ENCODE data around the gene BRPF1. TPM values are rescaled to one million over a fixed set of nuclear protein-coding genes. Genes with fewer than 3 reads are reported as not detected.

The BRPF1 gene
- total and polyA plus RNA-seq, 4 donors: 4.1 to 17.6 (median 11.6) TPM

GRCh38 chr3:9721015-9721699 is 10.4 kb upstream of the BRPF1 start:
- H3K27me3 ChIP-seq (ENCODE audit: control insufficient read depth in 1 of 2, insufficient read depth in 2 of 2, low read length in 1 of 2): no peaks in the 10 kb centered on the region
- intact Hi-C loops (cut with DNase I): no loop called here
- no peak overlapping the region for H3K4me3 ChIP-seq (ENCODE audit: low read length in 2 of 2)
- WGBS, 2 donors: 37 to 41% methylated on average over 7 of the region's 7 CpGs
- H3K27ac ChIP-seq (ENCODE audit: low read depth in 1 of 2, low read length in 2 of 2): no peak overlapping the region
- no peaks in the 10 kb centered on the region for H3K36me3 ChIP-seq (ENCODE audit: control insufficient read depth in 1 of 2, insufficient read depth in 2 of 2, low read length in 1 of 2)
- H3K4me1 ChIP-seq (ENCODE audit: control insufficient read depth in 1 of 2, insufficient read depth in 2 of 2, low read length in 2 of 2): no peaks in the 10 kb centered on the region
- DNase-seq (no peak), ATAC-seq (ENCODE audit: low FRiP score) (no peak)
- no peaks in the 10 kb centered on the region for H3K9me3 ChIP-seq (ENCODE audit: control insufficient read depth, low read length)

GRCh38 chr3:9721700-9722060 is 9.9 kb upstream of the BRPF1 start:
- 88 to 90% methylated on average over 2 of the region's 2 CpGs for WGBS, 2 donors
- H3K27ac ChIP-seq (ENCODE audit: low read depth in 1 of 2, low read length in 2 of 2): no peak overlapping the region
- H3K4me3 ChIP-seq (ENCODE audit: low read length in 2 of 2): no peak overlapping the region
- no peaks in the 10 kb centered on the region for H3K9me3 ChIP-seq (ENCODE audit: control insufficient read depth, low read length)
- no peaks in the 10 kb centered on the region for H3K36me3 ChIP-seq (ENCODE audit: control insufficient read depth in 1 of 2, insufficient read depth in 2 of 2, low read length in 1 of 2)
- no peaks in the 10 kb centered on the region for H3K4me1 ChIP-seq (ENCODE audit: control insufficient read depth in 1 of 2, insufficient read depth in 2 of 2, low read length in 2 of 2)
- DNase-seq (no peak), ATAC-seq (ENCODE audit: low FRiP score) (no peak)
- H3K27me3 ChIP-seq (ENCODE audit: control insufficient read depth in 1 of 2, insufficient read depth in 2 of 2, low read length in 1 of 2): no peaks in the 10 kb centered on the region
- intact Hi-C loops (cut with DNase I): no loop called here

- no peak overlapping the region for H3K27ac ChIP-seq (ENCODE audit: low read depth in 1 of 2, low read length in 2 of 2)
- intact Hi-C loops (cut with DNase I): no loop called here
- WGBS, 2 donors: 90 to 93% methylated on average over 4 of the region's 4 CpGs
Observed at GRCh38 chr3:9725775-9726515, 5.6 kb upstream of the BRPF1 start.

GRCh38 chr3:9727041-9727595 is 4.4 kb upstream of the BRPF1 start:
- Histone ChIP-seq H3K4me3 (ENCODE audit: low read length in 2 of 2) (no peak overlapping the region), H3K36me3 (ENCODE audit: control insufficient read depth in 1 of 2, insufficient read depth in 2 of 2, low read length in 1 of 2) (no peaks in the 10 kb centered on the region), H3K27ac (ENCODE audit: low read depth in 1 of 2, low read length in 2 of 2) (no peak overlapping the region), H3K4me1 (ENCODE audit: control insufficient read depth in 1 of 2, insufficient read depth in 2 of 2, low read length in 2 of 2) (no peaks in the 10 kb centered on the region), H3K9me3 (ENCODE audit: control insufficient read depth, low read length) (no peaks in the 10 kb centered on the region), H3K27me3 (ENCODE audit: control insufficient read depth in 1 of 2, insufficient read depth in 2 of 2, low read length in 1 of 2) (no peaks in the 10 kb centered on the region)
- DNase-seq (no peak), ATAC-seq (ENCODE audit: low FRiP score) (no peak)
- WGBS, 2 donors: 10 to 17% methylated on average over 11 of the region's 11 CpGs
- intact Hi-C loops (cut with DNase I): no loop called here

More at GRCh38 chr3:9725775-9726515, 5.6 kb upstream of the BRPF1 start:
- Histone ChIP-seq H3K4me3 (ENCODE audit: low read length in 2 of 2) (no peak overlapping the region), H3K36me3 (ENCODE audit: control insufficient read depth in 1 of 2, insufficient read depth in 2 of 2, low read length in 1 of 2) (no peaks in the 10 kb centered on the region), H3K27me3 (ENCODE audit: control insufficient read depth in 1 of 2, insufficient read depth in 2 of 2, low read length in 1 of 2) (no peaks in the 10 kb centered on the region), H3K4me1 (ENCODE audit: control insufficient read depth in 1 of 2, insufficient read depth in 2 of 2, low read length in 2 of 2) (no peaks in the 10 kb centered on the region), H3K9me3 (ENCODE audit: control insufficient read depth, low read length) (no peaks in the 10 kb centered on the region)
- no peak for ATAC-seq (ENCODE audit: low FRiP score)
- no peak for DNase-seq

GRCh38 chr3:9727743-9728142 is 3.8 kb upstream of the BRPF1 start:
- Histone ChIP-seq H3K4me3 (ENCODE audit: low read length in 2 of 2) (no peak overlapping the region), H3K27ac (ENCODE audit: low read depth in 1 of 2, low read length in 2 of 2) (no peak overlapping the region), H3K27me3 (ENCODE audit: control insufficient read depth in 1 of 2, insufficient read depth in 2 of 2, low read length in 1 of 2) (no peaks in the 10 kb centered on the region), H3K9me3 (ENCODE audit: control insufficient read depth, low read length) (no peaks in the 10 kb centered on the region), H3K36me3 (ENCODE audit: control insufficient read depth in 1 of 2, insufficient read depth in 2 of 2, low read length in 1 of 2) (no peaks in the 10 kb centered on the region), H3K4me1 (ENCODE audit: control insufficient read depth in 1 of 2, insufficient read depth in 2 of 2, low read length in 2 of 2) (no peaks in the 10 kb centered on the region)
- intact Hi-C loops (cut with DNase I): no loop called here
- no peak for ATAC-seq (ENCODE audit: low FRiP score)
- DNase-seq: no peak
- 93 to 94% methylated on average over 2 of the region's 2 CpGs for WGBS, 2 donors

- intact Hi-C loops (cut with DNase I): no loop called here
- Histone ChIP-seq H3K4me3 (ENCODE audit: low read length in 2 of 2) (no peak overlapping the region), H3K9me3 (ENCODE audit: control insufficient read depth, low read length) (no peaks in the 10 kb centered on the region), H3K27ac (ENCODE audit: low read depth in 1 of 2, low read length in 2 of 2) (no peak overlapping the region), H3K4me1 (ENCODE audit: control insufficient read depth in 1 of 2, insufficient read depth in 2 of 2, low read length in 2 of 2) (no peaks in the 10 kb centered on the region), H3K36me3 (ENCODE audit: control insufficient read depth in 1 of 2, insufficient read depth in 2 of 2, low read length in 1 of 2) (no peaks in the 10 kb centered on the region), H3K27me3 (ENCODE audit: control insufficient read depth in 1 of 2, insufficient read depth in 2 of 2, low read length in 1 of 2) (no peaks in the 10 kb centered on the region)
- ATAC-seq (ENCODE audit: low FRiP score) (no peak), DNase-seq (no peak)
- WGBS, 2 donors: 92 to 93% methylated on average over 10 of the region's 10 CpGs
Observed at GRCh38 chr3:9729419-9729818, 2.1 kb upstream of the BRPF1 start.

- intact Hi-C loops (cut with DNase I): loop anchor here in 1 of 2 donors (1.0 to 5.0 kb wide), 2 partner anchors 19 to 202 kb away; partner anchors contain the start of genes CRELD1 and OGG1
- no peaks in the 10 kb centered on the region for H3K9me3 ChIP-seq (ENCODE audit: control insufficient read depth, low read length)
- H3K27me3 ChIP-seq (ENCODE audit: control insufficient read depth in 1 of 2, insufficient read depth in 2 of 2, low read length in 1 of 2): no peaks in the 10 kb centered on the region
- H3K36me3 ChIP-seq (ENCODE audit: control insufficient read depth in 1 of 2, insufficient read depth in 2 of 2, low read length in 1 of 2): no peaks in the 10 kb centered on the region
- DNase-seq (no peak), ATAC-seq (ENCODE audit: low FRiP score) (peak; percentile 85)
- H3K27ac ChIP-seq (ENCODE audit: low read depth in 1 of 2, low read length in 2 of 2): peak overlapping the region in 1 of 2 donors; percentile 89
- H3K4me3 ChIP-seq (ENCODE audit: low read length in 2 of 2): peak overlapping the region in 1 of 2 donors; percentile 10
- 0 to 1% methylated on average over 16 of the region's 17 CpGs for WGBS, 2 donors
- H3K4me1 ChIP-seq (ENCODE audit: control insufficient read depth in 1 of 2, insufficient read depth in 2 of 2, low read length in 2 of 2): no peaks in the 10 kb centered on the region
Observed at GRCh38 chr3:9730657-9731205, 804 bp upstream of the BRPF1 start.

- no peaks in the 10 kb centered on the region for H3K27me3 ChIP-seq (ENCODE audit: control insufficient read depth in 1 of 2, insufficient read depth in 2 of 2, low read length in 1 of 2)
- ATAC-seq (ENCODE audit: low FRiP score): no peak
- H3K27ac ChIP-seq (ENCODE audit: low read depth in 1 of 2, low read length in 2 of 2): peak overlapping the region in 1 of 2 donors; percentile 30
- WGBS, 2 donors: 2% methylated on average over 41 of the region's 41 CpGs
- no peaks in the 10 kb centered on the region for H3K36me3 ChIP-seq (ENCODE audit: control insufficient read depth in 1 of 2, insufficient read depth in 2 of 2, low read length in 1 of 2)
- peak overlapping the region; percentile 78 to 88 for H3K4me3 ChIP-seq (ENCODE audit: low read length in 2 of 2)
- H3K9me3 ChIP-seq (ENCODE audit: control insufficient read depth, low read length): no peaks in the 10 kb centered on the region
- peak; percentile 69 to 84 for DNase-seq
- intact Hi-C loops (cut with DNase I): loop anchor here in 1 of 2 donors (5.0 kb wide), 1 partner anchor 200 kb away; the partner anchor contains the start of gene CRELD1
- no peaks in the 10 kb centered on the region for H3K4me1 ChIP-seq (ENCODE audit: control insufficient read depth in 1 of 2, insufficient read depth in 2 of 2, low read length in 2 of 2)
Observed at GRCh38 chr3:9732080-9732739, 675 bp downstream of the BRPF1 start.
